GM12878 (cell line): Measurements from ENCODE around the gene SEPTIN7. TPM values are rescaled to one million over a fixed set of nuclear protein-coding genes. Genes with fewer than 3 reads are reported as not detected.
A peak's percentile ranks its signal among the peaks of the same experiment; 100 is the strongest.

Experiments used
- HDAC6 ChIP-seq: fragments of 200-600 bp; sonication (generic); IDR thresholded peaks from one replicate; pipeline ENCODE4 v1.8.0; 2017; ENCODE audit warnings: antibody characterized with exemption; ENCODE audit not compliant: unreplicated experiment
- HDGF ChIP-seq: fragments of 450-650 bp; IDR thresholded peaks from 2 replicates; pipeline ENCODE4 v1.6.1; 2016; ENCODE audit warnings: antibody characterized with exemption
- MLLT1 ChIP-seq: fragments of 450-650 bp; IDR thresholded peaks from 2 replicates; pipeline ENCODE4 v1.6.1; 2016; ENCODE audit warnings: mild to moderate bottlenecking
- MTA2 ChIP-seq: fragments of 450-650 bp; IDR thresholded peaks from 2 replicates; pipeline ENCODE4 v1.6.1; 2016; ENCODE audit warnings: low read depth, mild to moderate bottlenecking, moderate library complexity
- NRF1 ChIP-seq: conservative IDR thresholded peaks from 2 replicates; pipeline ENCODE4 v1.6.1; 2011; ENCODE audit warnings: mild to moderate bottlenecking, low read depth, low read length, improper control_type of control experiment
- PBX3 ChIP-seq: IDR thresholded peaks from 2 replicates; pipeline ENCODE4 v1.6.1; 2011; ENCODE audit warnings: mild to moderate bottlenecking, low read depth, low read length, moderate library complexity; ENCODE audit not compliant: insufficient replicate concordance
- POLR2A ChIP-seq: IDR thresholded peaks from 2 replicates; pipeline ENCODE4 v1.6.1; 2011; ENCODE audit warnings: low read depth, mild to moderate bottlenecking, low read length
- TCF3 ChIP-seq: IDR thresholded peaks from 2 replicates; pipeline ENCODE4 v1.6.1; 2012; ENCODE audit warnings: low read depth, mild to moderate bottlenecking, low read length, borderline replicate concordance; ENCODE audit not compliant: insufficient read depth
- ZBTB40 ChIP-seq: fragments of 450-650 bp; IDR thresholded peaks from 2 replicates; pipeline ENCODE4 v1.6.1; 2016; ENCODE audit warnings: mild to moderate bottlenecking, moderate library complexity, borderline replicate concordance
- ZNF622 ChIP-seq: fragments of 450-650 bp; IDR thresholded peaks from 2 replicates; pipeline ENCODE4 v1.6.1; 2017; ENCODE audit warnings: mild to moderate bottlenecking, inconsistent platforms
- polyA plus RNA-seq, 11 experiments: library from polyadenylated mRNA; depleted of rRNA in 4 of 11; unstranded in 6 of 11; stranded (reverse) in 5 of 11; fragments of >200 nt; fragmentation: Nextera tagmentation in 4 of 11; fragmentation: Illumina TruSeq in 1 of 11; extraction: Ambion mirVana in 4 of 11; extraction: Trizol in 1 of 11; gene quantifications; 1 replicate in 1 of 11; 2 replicates in 10 of 11; pipeline versions ENCODE4 v1.2.1 to v1.2.3, GENCODE V29; 2011 to 2016; ENCODE audit warnings: inconsistent platforms in 2 of 11, missing spikeins in 2 of 11, low read depth in 1 of 11
- total RNA-seq, 4 experiments: library from RNA; depleted of rRNA in 3 of 4; stranded (reverse); fragments of >200 nt in 3 of 4; fragmentation: Illumina TruSeq in 1 of 4; extraction: Trizol in 1 of 4; gene quantifications; 2 replicates each; pipeline versions ENCODE4 v1.2.1 to v1.2.3, GENCODE V29; 2013 to 2021

SEPTIN7 gene
- total and polyA plus RNA-seq, 10 of the 15 experiments (the other 5 are each of a cell fraction or from before 2014, with no cell fraction given), result 176 to 787 (median 437) TPM

- TF ChIP-seq ZBTB40 (no peak), ZNF622 (no peak), PBX3 (no peak), NRF1 (no peak), HDAC6 (no peak), MLLT1 (peak; percentile 84), MTA2 (peak; percentile 26; the same call in 1 of the 2 replicates), POLR2A (peak; percentile 71), HDGF (no peak), TCF3 (0 out of 2 replicates have a peak, but pooled peaks have one; percentile 1)
Observed at GRCh38 chr7:35801392-35802101, 690 bp downstream of the SEPTIN7 start (continued).
